ENCODE results near the gene LPAR2.

- TF ChIP-seq ZNF274 (IDR thresholded peaks at IDR 0.05; ENCODE audit: low read depth, low read length) (no peak), YY1 (IDR thresholded peaks at IDR 0.05; ENCODE audit: insufficient read depth, insufficient read length) (no peak), SUZ12 (IDR thresholded peaks at IDR 0.05; ENCODE audit: extremely low read depth, insufficient read depth, insufficient read length) (no peak)
These were observed 49.8 kb downstream of the LPAR2 start for GRCh38 chr19:19578252-19578651.
